Neuronal stem cell (in vitro differentiated cells): ENCODE measurements around the gene DCC.

Experiments
- DNase-seq: peaks from one replicate; pipeline ENCODE4 v3.0.0-alpha.2; 2013; ENCODE audit warnings: low spot score
- H2AFZ ChIP-seq: one replicate; pipeline ENCODE4 v1.6.1; 2013; ENCODE audit warnings: mild to moderate bottlenecking, low read length, inconsistent platforms
- H2AK5ac ChIP-seq: 2 replicates; pipeline ENCODE4 v1.6.1; 2013; ENCODE audit warnings: low read depth, mild to moderate bottlenecking, inconsistent platforms, low read length, moderate library complexity, mixed read lengths
- H2BK120ac ChIP-seq: 2 replicates; pipeline ENCODE4 v1.6.1; 2013; ENCODE audit warnings: low read depth, mild to moderate bottlenecking, inconsistent platforms, low read length, moderate library complexity, mixed read lengths
- H2BK12ac ChIP-seq: one replicate; pipeline ENCODE4 v1.6.1; 2013; ENCODE audit warnings: low read length, inconsistent platforms
- H2BK15ac ChIP-seq: 2 replicates; pipeline ENCODE4 v1.6.1; 2013; ENCODE audit warnings: mild to moderate bottlenecking, low read length, inconsistent platforms, mixed read lengths
- H2BK5ac ChIP-seq: one replicate; pipeline ENCODE4 v1.6.1; 2013; ENCODE audit warnings: inconsistent platforms, mild to moderate bottlenecking, low read length, moderate library complexity
- H3K14ac ChIP-seq: one replicate; pipeline ENCODE4 v1.6.1; 2013; ENCODE audit warnings: low read length, inconsistent platforms
- H3K18ac ChIP-seq: 2 replicates; pipeline ENCODE4 v1.6.1; 2013; ENCODE audit warnings: low read length, inconsistent platforms
- H3K23ac ChIP-seq: 2 replicates; pipeline ENCODE4 v1.6.1; 2013; ENCODE audit warnings: low read depth, mild to moderate bottlenecking, mixed read lengths, low read length, inconsistent platforms; ENCODE audit not compliant: poor library complexity
- H3K27ac ChIP-seq: replicated peaks from 3 replicates; pipeline ENCODE4 v1.5.1; 2013; ENCODE audit warnings: low read length, inconsistent platforms
- H3K27me3 ChIP-seq, 3 experiments: 2 replicates each; pipeline ENCODE4 v1.6.1; 2013; ENCODE audit warnings: low read length in 3 of 3, mild to moderate bottlenecking in 2 of 3, inconsistent platforms in 1 of 3, low read depth in 1 of 3, mixed read lengths in 1 of 3, moderate library complexity in 1 of 3; ENCODE audit not compliant: control insufficient read depth in 3 of 3, insufficient read depth in 3 of 3
- H3K36me3 ChIP-seq, 2 donors: replicated peaks in 1 of 2; 2 replicates each; pipeline ENCODE4 v1.6.1; 2013; ENCODE audit warnings: low read length in 2 of 2; ENCODE audit not compliant: control insufficient read depth in 2 of 2, insufficient read depth in 2 of 2
- H3K4ac ChIP-seq: 2 replicates; pipeline ENCODE4 v1.6.1; 2013; ENCODE audit warnings: inconsistent platforms, mild to moderate bottlenecking, low read length, moderate library complexity
- H3K4me1 ChIP-seq, 2 donors: 1 replicate in 1 of 2; 2 replicates in 1 of 2; pipeline ENCODE4 v1.6.1; 2013; ENCODE audit warnings: low read length in 2 of 2, low read depth in 1 of 2; ENCODE audit not compliant: control insufficient read depth in 2 of 2, insufficient read depth in 1 of 2
- H3K4me2 ChIP-seq: one replicate; pipeline ENCODE4 v1.6.1; 2013; ENCODE audit warnings: mild to moderate bottlenecking, low read length, inconsistent platforms; ENCODE audit not compliant: insufficient read depth, poor library complexity, severe bottlenecking
- H3K4me3 ChIP-seq, 2 donors: 2 replicates each; pipeline ENCODE4 v1.5.1; 2013; ENCODE audit warnings: low read length in 2 of 2, mild to moderate bottlenecking in 2 of 2, inconsistent platforms in 1 of 2, moderate library complexity in 1 of 2
- H3K79me1 ChIP-seq: one replicate; pipeline ENCODE4 v1.6.1; 2013; ENCODE audit warnings: low read depth, mild to moderate bottlenecking, inconsistent platforms, low read length, moderate library complexity
- H3K9ac ChIP-seq: one replicate; pipeline ENCODE4 v1.6.1; 2013; ENCODE audit warnings: mild to moderate bottlenecking, low read depth, low read length, inconsistent platforms; ENCODE audit not compliant: poor library complexity
- H3K9me3 ChIP-seq, 2 donors: replicated peaks in 1 of 2; 2 replicates each; pipeline versions ENCODE3 to v1.6.1; 2013; ENCODE audit warnings: low read length in 2 of 2, mild to moderate bottlenecking in 2 of 2, inconsistent platforms in 1 of 2, low read depth in 1 of 2, mixed read lengths in 1 of 2, moderate library complexity in 1 of 2; ENCODE audit not compliant: control insufficient read depth in 2 of 2, insufficient read depth in 1 of 2
- H4K8ac ChIP-seq: one replicate; pipeline ENCODE4 v1.6.1; 2013; ENCODE audit warnings: low read depth, mild to moderate bottlenecking, inconsistent platforms, low read length, moderate library complexity
- H4K91ac ChIP-seq: one replicate; pipeline ENCODE4 v1.6.1; 2013; ENCODE audit warnings: low read length, low read depth, mild to moderate bottlenecking, inconsistent platforms; ENCODE audit not compliant: poor library complexity
- WGBS, 2 donors: extraction: QIAGEN DNeasy Blood & Tissue Kit; methylation state at CpG; one replicate each; pipeline ENCODE4 v1.1.7; 2013; ENCODE audit warnings: missing lambda C conversion rate in 2 of 2, mixed read lengths in 1 of 2; ENCODE audit not compliant: insufficient read length in 2 of 2, insufficient replicate concordance in 1 of 2; ENCODE audit errors: extremely low coverage in 2 of 2; 5-methylcytosine and 5-hydroxymethylcytosine counted together

Gene DCC

GRCh38 chr18:52612406-52612805, 272.4 kb downstream of the DCC start:
- Histone ChIP-seq H3K27ac (no peak overlapping the region), H2BK120ac (no peak overlapping the region), H3K9ac (no peak overlapping the region), H3K36me3 (no peaks in the 10 kb centered on the region), H2BK5ac (no peak overlapping the region), H3K9me3 (peaks cover 0 to 2% of the 10 kb centered on the region in 2 donors), H2AK5ac (no peak overlapping the region), H2AFZ (no peak overlapping the region), H3K23ac (no peak overlapping the region), H3K4ac (no peak overlapping the region), H2BK12ac (no peak overlapping the region), H3K4me1 (peaks cover 3 to 7% of the 10 kb centered on the region in 2 donors), H3K27me3 (no peaks in the 10 kb centered on the region), H2BK15ac (no peak overlapping the region), H3K4me3 (no peak overlapping the region), H3K79me1 (no peaks in the 10 kb centered on the region), H3K4me2 (no peak overlapping the region), H3K14ac (no peak overlapping the region), H4K8ac (no peak overlapping the region), H4K91ac (no peak overlapping the region), H3K18ac (no peak overlapping the region)
- no peak for DNase-seq

GRCh38 chr18:52615321-52615720, 275.3 kb downstream of the DCC start:
- Histone ChIP-seq H2AFZ (no peak overlapping the region), H2BK12ac (no peak overlapping the region), H3K23ac (no peak overlapping the region), H3K9me3 (peaks cover 0 to 2% of the 10 kb centered on the region in 2 donors), H3K9ac (no peak overlapping the region), H3K4me1 (peaks cover 3 to 7% of the 10 kb centered on the region in 2 donors), H2BK120ac (no peak overlapping the region), H4K91ac (no peak overlapping the region), H2BK5ac (no peak overlapping the region), H3K79me1 (no peaks in the 10 kb centered on the region), H3K27ac (no peak overlapping the region), H3K4ac (no peak overlapping the region), H4K8ac (no peak overlapping the region), H3K36me3 (no peaks in the 10 kb centered on the region), H3K18ac (no peak overlapping the region), H3K4me3 (no peak overlapping the region), H2AK5ac (no peak overlapping the region), H3K27me3 (no peaks in the 10 kb centered on the region), H3K14ac (no peak overlapping the region), H2BK15ac (no peak overlapping the region), H3K4me2 (no peak overlapping the region)
- WGBS, 2 donors: no CpG with 5 or more reads among the region's 2 CpGs
- no peak for DNase-seq

- Histone ChIP-seq H3K4ac (no peak overlapping the region), H3K23ac (no peak overlapping the region), H3K4me1 (peaks cover 3 to 7% of the 10 kb centered on the region in 2 donors), H2BK120ac (no peak overlapping the region), H4K8ac (no peak overlapping the region), H3K79me1 (no peaks in the 10 kb centered on the region), H2AFZ (no peak overlapping the region), H3K14ac (no peak overlapping the region), H3K4me2 (no peak overlapping the region), H2BK15ac (no peak overlapping the region), H4K91ac (no peak overlapping the region), H3K18ac (no peak overlapping the region), H3K9ac (no peak overlapping the region), H3K27ac (no peak overlapping the region), H3K27me3 (no peaks in the 10 kb centered on the region), H2AK5ac (no peak overlapping the region), H2BK5ac (no peak overlapping the region), H3K9me3 (peaks cover 0 to 2% of the 10 kb centered on the region in 2 donors), H3K36me3 (no peaks in the 10 kb centered on the region), H2BK12ac (no peak overlapping the region), H3K4me3 (no peak overlapping the region)
- WGBS, 2 donors: no CpG with 5 or more reads among the region's 3 CpGs
- DNase-seq: no peak
Observed at GRCh38 chr18:52615943-52616342, 275.9 kb downstream of the DCC start.

GRCh38 chr18:52617931-52618330, 277.9 kb downstream of the DCC start:
- no peak overlapping the region for H3K4me3 ChIP-seq
- no peak overlapping the region for H2AFZ ChIP-seq
- peaks cover 3 to 7% of the 10 kb centered on the region in 2 donors for H3K4me1 ChIP-seq
- DNase-seq: no peak
- no peak overlapping the region for H4K91ac ChIP-seq
- H3K27ac ChIP-seq: no peak overlapping the region
- no peak overlapping the region for H3K4me2 ChIP-seq
- no peak overlapping the region for H2AK5ac ChIP-seq
- H3K79me1 ChIP-seq: no peaks in the 10 kb centered on the region
- no peak overlapping the region for H2BK15ac ChIP-seq
- peaks cover 0 to 2% of the 10 kb centered on the region in 2 donors for H3K9me3 ChIP-seq
- H4K8ac ChIP-seq: no peak overlapping the region
- no peak overlapping the region for H3K14ac ChIP-seq
- H3K9ac ChIP-seq: no peak overlapping the region
- H3K27me3 ChIP-seq: no peaks in the 10 kb centered on the region
- no peaks in the 10 kb centered on the region for H3K36me3 ChIP-seq
- H3K18ac ChIP-seq: no peak overlapping the region
- no peak overlapping the region for H2BK12ac ChIP-seq
- no peak overlapping the region for H2BK120ac ChIP-seq
- H2BK5ac ChIP-seq: no peak overlapping the region
- no peak overlapping the region for H3K23ac ChIP-seq
- no peak overlapping the region for H3K4ac ChIP-seq
